Measurements from ENCODE around the gene SPDYE18.
"Not testable (repeated sequence)": the region's sequence is repeated elsewhere in the genome, so short reads cannot be mapped to it uniquely, and the experiment has no call there.

SPDYE18 gene

DNA sequence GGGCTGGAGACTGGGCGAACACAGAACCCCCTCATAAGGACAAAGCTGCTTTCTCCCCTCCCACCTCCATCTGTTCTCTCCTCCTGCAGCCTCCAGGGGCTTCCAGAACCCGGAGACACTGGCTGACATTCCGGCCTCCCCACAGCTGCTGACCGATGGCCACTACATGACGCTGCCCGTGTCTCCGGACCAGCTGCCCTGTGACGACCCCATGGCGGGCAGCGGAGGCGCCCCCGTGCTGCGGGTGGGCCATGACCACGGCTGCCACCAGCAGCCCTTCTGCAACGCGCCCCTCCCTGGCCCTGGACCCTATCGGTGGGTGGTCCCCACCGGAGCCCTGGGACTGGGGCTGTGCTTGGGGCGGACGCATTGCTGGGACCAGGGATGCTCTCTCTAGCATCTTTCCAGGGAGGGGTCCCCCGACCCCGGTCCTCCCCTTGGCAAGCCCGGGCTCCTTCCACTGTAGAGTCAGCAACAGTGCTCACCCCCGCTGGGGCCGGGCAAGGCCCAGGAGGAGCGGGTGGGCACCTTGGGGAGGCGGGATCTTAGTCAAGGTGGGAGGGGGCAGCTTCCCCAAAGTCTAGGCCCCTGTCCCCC lies 56.8 kb downstream of the SPDYE18 start:
- DNase-seq: not testable (repeated sequence)

- not testable (repeated sequence) for DNase-seq
Observed at GRCh38 chr7:77004151-77004550, 58.2 kb downstream of the SPDYE18 start.

DNA sequence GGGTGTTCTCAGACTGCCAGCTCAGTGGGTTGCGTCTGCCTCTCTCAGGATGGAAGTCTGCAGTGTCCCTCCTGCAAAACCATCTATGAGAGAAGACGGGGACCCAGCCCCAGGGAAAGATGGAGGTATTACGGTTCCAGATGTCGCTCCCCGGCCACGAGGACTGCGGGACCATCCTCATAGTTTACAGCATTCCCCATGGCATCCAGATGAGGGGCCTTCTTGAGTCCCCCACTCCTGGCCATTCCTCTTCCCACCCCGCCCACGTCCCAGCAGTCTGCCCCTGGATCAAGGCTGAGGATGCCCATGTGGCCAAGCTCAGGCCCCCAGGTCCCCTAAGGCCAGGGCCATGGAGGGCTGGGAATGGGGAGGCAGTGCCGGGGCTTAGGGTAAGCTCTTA lies 59.1 kb downstream of the SPDYE18 start:
- DNase-seq: not testable (repeated sequence)

DNA sequence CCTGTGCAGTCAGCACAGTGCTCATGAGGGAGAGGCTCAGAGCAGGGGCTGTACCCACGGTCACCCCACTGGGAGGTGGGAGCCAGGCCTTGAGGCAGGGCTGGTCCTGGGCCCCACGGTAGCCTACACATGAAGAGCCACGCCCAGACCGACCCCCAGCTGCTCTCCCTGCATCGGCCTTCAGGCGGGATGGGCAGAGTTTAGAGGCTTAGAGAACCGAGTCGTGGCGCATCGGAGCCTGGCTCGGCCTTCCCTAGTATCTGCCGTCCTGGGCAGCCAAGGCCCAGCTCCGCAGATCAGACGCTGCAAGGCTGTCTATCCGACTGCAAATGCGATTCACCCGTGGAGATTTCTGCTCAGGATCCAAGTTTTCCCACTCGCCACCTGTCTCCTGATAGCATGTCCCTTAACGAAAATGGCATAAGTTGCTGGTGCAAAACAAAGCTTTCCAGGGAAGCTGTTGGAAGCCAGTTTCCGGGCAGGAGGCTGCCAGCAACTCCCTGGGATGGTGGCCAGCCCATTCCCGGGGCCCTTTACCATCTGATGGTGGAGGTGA lies 59.6 kb downstream of the SPDYE18 start:
- DNase-seq: not testable (repeated sequence)

DNA sequence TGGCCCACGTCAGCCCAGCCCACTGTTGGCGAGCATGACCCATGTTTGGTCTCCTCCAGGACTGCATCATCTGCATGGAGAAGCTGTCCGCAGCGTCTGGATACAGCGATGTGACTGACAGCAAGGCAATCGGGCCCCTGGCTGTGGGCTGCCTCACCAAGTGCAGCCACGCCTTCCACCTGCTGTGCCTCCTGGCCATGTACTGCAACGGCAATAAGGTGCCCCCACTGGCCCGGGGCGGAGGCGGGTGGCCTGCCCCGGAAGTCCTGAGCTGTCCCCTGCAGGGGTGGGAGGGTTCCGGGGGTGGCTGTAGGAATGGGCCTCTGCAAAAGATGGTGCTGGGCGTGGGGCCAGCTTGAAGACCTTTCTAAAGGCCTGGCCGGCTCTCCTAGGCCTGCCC lies 60.3 kb downstream of the SPDYE18 start:
- DNase-seq: not testable (repeated sequence)
